WTC11 (cell line): ENCODE measurements around the gene ZNF496.

ENCODE experiments used
- CTCF ChIP-seq: fragments of 200-600 bp; IDR thresholded peaks from 2 replicates; pipeline ENCODE4 v1.8.0; 2022; ENCODE audit warnings: antibody characterized with exemption
- ELF4 ChIP-seq: sonication (generic); formaldehyde crosslinking; IDR thresholded peaks from 2 replicates; pipeline ENCODE4 v1.8.1; 2022; ENCODE audit warnings: low read depth, mild to moderate bottlenecking, moderate library complexity, missing genetic modification reagents
- JUN ChIP-seq: sonication (generic); formaldehyde crosslinking; IDR thresholded peaks from 2 replicates; pipeline ENCODE4 v1.8.0; 2023; ENCODE audit warnings: mild to moderate bottlenecking, missing genetic modification reagents
- MYBL2 ChIP-seq: sonication (generic); formaldehyde crosslinking; IDR thresholded peaks from 2 replicates; pipeline ENCODE4 v1.8.1; 2023; ENCODE audit warnings: mild to moderate bottlenecking, moderate library complexity, missing genetic modification reagents
- NFE2L1 ChIP-seq: sonication (generic); formaldehyde crosslinking; IDR thresholded peaks from 2 replicates; pipeline ENCODE4 v1.8.1; 2023; ENCODE audit warnings: missing genetic modification reagents
- NFYB ChIP-seq: sonication (generic); formaldehyde crosslinking; conservative IDR thresholded peaks from 2 replicates; pipeline ENCODE4 v1.8.0; 2022; ENCODE audit warnings: low read depth, missing genetic modification reagents
- USF2 ChIP-seq: sonication (generic); formaldehyde crosslinking; IDR thresholded peaks from 2 replicates; pipeline ENCODE4 v1.8.1; 2023; ENCODE audit warnings: mild to moderate bottlenecking, missing genetic modification reagents, moderate library complexity

- TF ChIP-seq CTCF = no peak
- no peak for TF ChIP-seq NFYB (CRISPR knock-in tag)
- TF ChIP-seq USF2 = no peak
- no peak for TF ChIP-seq JUN (CRISPR knock-in tag)
- no peak for TF ChIP-seq NFE2L1 (CRISPR knock-in tag)
- TF ChIP-seq MYBL2 = no peak
- TF ChIP-seq ELF4 (CRISPR knock-in tag) = no peak
Observed at GRCh38 chr1:247358920-247359319, 27.3 kb upstream of the ZNF496 start.
